G401.6 (cell line): ENCODE results near the gene CYSTM1.

ENCODE experiments used
- FAIRE-seq: peaks from 2 replicates; lab custom pipeline; 2012; peaks lifted over from hg19 to GRCh38; lab: Jason Lieb, UNC

The CYSTM1 gene

GRCh38 chr5:140213370-140213983 lies 38.5 kb downstream of the CYSTM1 start:
- no peak for FAIRE-seq

GRCh38 chr5:140214831-140215230 lies 39.8 kb downstream of the CYSTM1 start:
- no peak for FAIRE-seq

- no peak for FAIRE-seq
These were observed 40.3 kb downstream of the CYSTM1 start for GRCh38 chr5:140215276-140215675.

- FAIRE-seq, result no peak
These were observed 41.6 kb downstream of the CYSTM1 start for GRCh38 chr5:140216478-140217074.

GRCh38 chr5:140217299-140218026 lies 42.5 kb downstream of the CYSTM1 start:
- no peak for FAIRE-seq

GRCh38 chr5:140219068-140219991 lies 44.3 kb downstream of the CYSTM1 start:
- FAIRE-seq, result no peak

- no peak for FAIRE-seq
These were observed 45.2 kb downstream of the CYSTM1 start for GRCh38 chr5:140220032-140220697.

GRCh38 chr5:140220698-140221064 lies 45.7 kb downstream of the CYSTM1 start:
- no peak for FAIRE-seq

- no peak for FAIRE-seq
These were observed 46.8 kb downstream of the CYSTM1 start for GRCh38 chr5:140221697-140222223.

- FAIRE-seq, result no peak
These were observed 47.4 kb downstream of the CYSTM1 start for GRCh38 chr5:140222416-140222815.

- FAIRE-seq, result no peak
These were observed 48.6 kb downstream of the CYSTM1 start for GRCh38 chr5:140223567-140223966.

GRCh38 chr5:140224658-140225057 lies 49.7 kb downstream of the CYSTM1 start:
- FAIRE-seq, result no peak

GRCh38 chr5:140225396-140225795 lies 50.4 kb downstream of the CYSTM1 start:
- no peak for FAIRE-seq

GRCh38 chr5:140227046-140227445 lies 52.1 kb downstream of the CYSTM1 start:
- FAIRE-seq, result no peak

GRCh38 chr5:140228364-140228837 lies 53.4 kb downstream of the CYSTM1 start:
- no peak for FAIRE-seq

GRCh38 chr5:140230373-140230772 lies 55.4 kb downstream of the CYSTM1 start:
- FAIRE-seq, result no peak

- no peak for FAIRE-seq
These were observed 57.7 kb downstream of the CYSTM1 start for GRCh38 chr5:140232731-140233130.

GRCh38 chr5:140234377-140234989 lies 59.5 kb downstream of the CYSTM1 start:
- FAIRE-seq, result no peak

GRCh38 chr5:140235791-140236551 lies 61.0 kb downstream of the CYSTM1 start:
- FAIRE-seq, result no peak

GRCh38 chr5:140236891-140237598 lies 62.1 kb downstream of the CYSTM1 start:
- no peak for FAIRE-seq
